GM12891 (cell line): ENCODE data around the gene MSI2.

ENCODE experiments used
- PAX5 ChIP-seq: IDR thresholded peaks from 2 replicates; pipeline ENCODE4 v1.6.1; 2011; ENCODE audit warnings: low read length, moderate library complexity, mild to moderate bottlenecking; ENCODE audit not compliant: insufficient read depth, severe bottlenecking
- POLR2A ChIP-seq: IDR thresholded peaks from 2 replicates; pipeline ENCODE4 v1.6.1; 2011; ENCODE audit warnings: low read depth, low read length, control low read depth
- POLR2AphosphoS5 ChIP-seq: IDR thresholded peaks from 2 replicates; pipeline ENCODE4 v1.6.1; 2011; ENCODE audit warnings: low read depth, low read length, control low read depth
- SPI1 ChIP-seq: IDR thresholded peaks from 2 replicates; pipeline ENCODE4 v1.6.1; 2011; ENCODE audit warnings: low read depth, low read length, control low read depth
- TAF1 ChIP-seq: IDR thresholded peaks from 2 replicates; pipeline ENCODE4 v1.6.1; 2011; ENCODE audit warnings: low read depth, low read length, control low read depth

DNA sequence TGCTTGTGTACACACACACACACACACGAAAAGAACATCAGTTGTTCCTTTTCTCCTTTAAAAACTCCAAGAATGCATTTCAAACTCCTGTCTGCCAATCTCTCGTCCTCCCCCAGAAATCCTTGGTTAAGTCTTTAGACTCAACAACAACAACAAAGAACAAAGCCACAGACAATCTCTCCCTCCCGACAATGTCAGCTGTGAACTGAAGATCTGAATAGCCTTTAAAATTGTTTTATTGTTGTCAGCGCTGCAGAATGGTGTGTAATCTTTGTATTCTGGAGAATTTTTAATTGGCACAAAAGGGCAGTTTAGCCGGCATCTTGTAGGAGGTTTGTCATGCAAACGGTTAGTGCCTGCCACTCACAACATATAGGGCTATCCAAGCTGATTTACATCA, 219.5 kb downstream of the MSI2 start:
- TF ChIP-seq TAF1 (no peak), POLR2AphosphoS5 (no peak), POLR2A (no peak), PAX5 (no peak), SPI1 (no peak)
